Gastroesophageal sphincter (tissue), 4 donors: Measurements from ENCODE around the gene KIF5A. TPM values are rescaled to one million over a fixed set of nuclear protein-coding genes. Genes with fewer than 3 reads are reported as not detected.
"Not testable (repeated sequence)": the region's sequence is repeated elsewhere in the genome, so short reads cannot be mapped to it uniquely, and the experiment has no call there.

ENCODE experiments used
- ATAC-seq: fragments of 150-250 bp; one replicate; pipeline ENCODE4 v1.9.1; 2016; ENCODE audit warnings: mild to moderate bottlenecking, moderate library complexity
- H3K27ac ChIP-seq, 4 donors: fragments of 200-600 bp; sonication (generic) in 3 of 4; 1 replicate in 3 of 4; 2 replicates in 1 of 4; pipeline ENCODE4 v1.5.1; 2016 to 2019
- H3K27me3 ChIP-seq: fragments of 200-600 bp; sonication (generic); one replicate; pipeline ENCODE4 v1.5.1; 2019
- H3K36me3 ChIP-seq, 2 donors: fragments of 200-600 bp; sonication (generic); one replicate each; pipeline ENCODE4 v1.5.1; 2019; ENCODE audit warnings: control low read depth in 1 of 2
- H3K4me1 ChIP-seq, 3 donors: fragments of 200-600 bp; sonication (generic); 1 replicate in 2 of 3; 2 replicates in 1 of 3; pipeline ENCODE4 v1.5.1; 2016 to 2019; ENCODE audit warnings: control low read depth in 2 of 3
- H3K4me3 ChIP-seq, 2 donors: fragments of 200-600 bp; sonication (generic); one replicate each; pipeline ENCODE4 v1.5.1; 2019; ENCODE audit warnings: mild to moderate bottlenecking in 1 of 2, moderate library complexity in 1 of 2
- H3K9me3 ChIP-seq, 3 donors: fragments of 200-600 bp; sonication (generic); one replicate each; pipeline ENCODE4 v1.5.1; 2017 to 2019; ENCODE audit warnings: control low read depth in 2 of 3
- EP300 ChIP-seq: sonication (generic); formaldehyde crosslinking; IDR thresholded peaks from one replicate; pipeline ENCODE4 v1.6.1; 2017; ENCODE audit warnings: antibody characterized with exemption, mild to moderate bottlenecking
- POLR2A ChIP-seq, 2 donors: fragments of 450-650 bp; IDR thresholded peaks; one replicate each; pipeline ENCODE4 v1.6.1; 2017; ENCODE audit warnings: antibody characterized with exemption in 2 of 2, mild to moderate bottlenecking in 2 of 2, moderate library complexity in 1 of 2
- POLR2AphosphoS5 ChIP-seq: sonication (generic); formaldehyde crosslinking; IDR thresholded peaks from one replicate; pipeline ENCODE4 v1.6.1; 2017; ENCODE audit warnings: antibody characterized with exemption
- WGBS, 2 donors: methylation state at CpG; one replicate each; pipeline ENCODE4 v1.1.5; 2018; ENCODE audit warnings: low coverage in 1 of 2; 5-methylcytosine and 5-hydroxymethylcytosine counted together
- total RNA-seq, 4 donors: library from RNA; depleted of rRNA; stranded (reverse); fragments of >200 nt; gene quantifications; one replicate each; pipeline ENCODE4 v1.1.0, GENCODE V29; 2016
- TF ChIP-seq, protein P1 (sequence below), 4 experiments: fragments of 200-600 bp in 2 of 4; fragments of 450-650 bp in 2 of 4; sonication (generic) in 1 of 4; IDR thresholded peaks; one replicate each; pipeline ENCODE4 v1.5.1; 2017 to 2019; ENCODE audit warnings: antibody characterized with exemption in 4 of 4, mild to moderate bottlenecking in 2 of 4, moderate library complexity in 2 of 4

The KIF5A gene
- total RNA-seq, 4 donors from 2014 or later = 0.89 to 4.7 (median 1.6) TPM

DNA sequence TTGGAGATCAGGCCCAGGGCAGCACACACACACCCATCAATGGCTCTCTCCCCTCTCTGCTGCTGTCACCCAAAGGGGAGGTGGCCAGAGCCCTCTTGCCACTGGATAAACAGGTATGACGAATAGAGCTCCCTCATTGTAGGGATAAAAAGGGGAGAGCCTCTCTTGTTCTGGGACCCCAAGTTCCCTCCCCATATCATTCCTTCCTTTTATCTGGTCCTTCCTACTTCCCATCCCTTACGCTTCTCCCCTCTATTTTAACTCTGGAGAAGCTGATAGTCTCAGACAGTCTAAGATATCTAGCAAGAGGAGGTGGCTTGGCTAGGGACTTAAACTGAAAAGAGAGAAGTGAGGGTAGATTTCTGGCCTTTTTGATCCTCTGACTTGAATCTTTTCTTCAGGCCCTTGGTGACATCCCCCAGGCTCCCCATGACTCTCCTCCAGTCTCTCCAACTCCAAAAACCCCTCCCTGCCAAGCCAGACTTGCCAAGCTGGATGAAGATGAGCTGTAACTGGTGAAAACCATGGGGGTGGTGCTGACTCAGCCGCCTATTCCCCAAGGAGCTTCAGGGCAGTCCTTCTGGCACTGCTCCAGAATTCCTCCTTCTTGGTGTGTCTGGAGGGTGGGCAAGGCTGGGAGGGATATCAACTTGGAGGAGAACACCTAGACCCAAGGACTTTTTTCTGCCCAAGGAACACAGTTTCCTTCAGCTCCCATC lies 66.7 kb downstream of the KIF5A start:
- H3K9me3 ChIP-seq = no peaks in the 10 kb centered on the region
- peaks cover 22% of the 10 kb centered on the region for H3K27me3 ChIP-seq
- peak overlapping the region in 2 of 4 donors; percentile 14 to 31 for H3K27ac ChIP-seq
- 61 to 63% methylated on average over 3 of the region's 3 CpGs for WGBS, 2 donors
- no peak overlapping the region for H3K4me3 ChIP-seq
- ATAC-seq = no peak
- peaks cover 0 to 73% (median 21%) of the 10 kb centered on the region in 3 donors for H3K4me1 ChIP-seq
- peaks cover 0 to 50% of the 10 kb centered on the region in 2 donors for H3K36me3 ChIP-seq
- TF ChIP-seq POLR2AphosphoS5 = no peak
- TF ChIP-seq, protein P1, sequence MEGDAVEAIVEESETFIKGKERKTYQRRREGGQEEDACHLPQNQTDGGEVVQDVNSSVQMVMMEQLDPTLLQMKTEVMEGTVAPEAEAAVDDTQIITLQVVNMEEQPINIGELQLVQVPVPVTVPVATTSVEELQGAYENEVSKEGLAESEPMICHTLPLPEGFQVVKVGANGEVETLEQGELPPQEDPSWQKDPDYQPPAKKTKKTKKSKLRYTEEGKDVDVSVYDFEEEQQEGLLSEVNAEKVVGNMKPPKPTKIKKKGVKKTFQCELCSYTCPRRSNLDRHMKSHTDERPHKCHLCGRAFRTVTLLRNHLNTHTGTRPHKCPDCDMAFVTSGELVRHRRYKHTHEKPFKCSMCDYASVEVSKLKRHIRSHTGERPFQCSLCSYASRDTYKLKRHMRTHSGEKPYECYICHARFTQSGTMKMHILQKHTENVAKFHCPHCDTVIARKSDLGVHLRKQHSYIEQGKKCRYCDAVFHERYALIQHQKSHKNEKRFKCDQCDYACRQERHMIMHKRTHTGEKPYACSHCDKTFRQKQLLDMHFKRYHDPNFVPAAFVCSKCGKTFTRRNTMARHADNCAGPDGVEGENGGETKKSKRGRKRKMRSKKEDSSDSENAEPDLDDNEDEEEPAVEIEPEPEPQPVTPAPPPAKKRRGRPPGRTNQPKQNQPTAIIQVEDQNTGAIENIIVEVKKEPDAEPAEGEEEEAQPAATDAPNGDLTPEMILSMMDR (IDR thresholded peaks at IDR 0.05) = no peak
- TF ChIP-seq POLR2A (IDR thresholded peaks at IDR 0.05) = no peak
- TF ChIP-seq EP300 = no peak

DNA sequence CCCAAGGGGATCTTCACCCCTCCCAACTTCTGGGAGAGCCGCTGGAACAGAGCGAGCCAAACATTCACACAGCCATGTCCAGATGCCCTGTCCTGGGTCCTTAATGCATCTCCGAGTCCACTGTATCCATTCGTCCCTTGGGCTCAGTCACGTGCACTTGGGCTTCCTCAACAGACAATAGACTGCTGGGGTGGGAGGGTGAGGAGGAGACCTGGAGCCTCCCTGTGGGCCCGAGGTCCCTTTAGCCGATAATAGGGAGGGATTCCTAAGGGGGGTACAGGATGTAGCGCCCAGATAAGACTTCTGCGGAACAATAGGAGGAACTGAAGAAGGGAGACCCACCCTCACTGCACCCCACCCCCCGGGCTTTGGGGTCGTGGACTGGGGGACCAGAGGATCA lies 68.1 kb downstream of the KIF5A start:
- Histone ChIP-seq H3K27ac (no peak overlapping the region), H3K27me3 (peaks cover 27% of the 10 kb centered on the region), H3K4me3 (no peak overlapping the region), H3K4me1 (peaks cover 0 to 64% (median 22%) of the 10 kb centered on the region in 3 donors), H3K9me3 (no peaks in the 10 kb centered on the region), H3K36me3 (peaks cover 0 to 50% of the 10 kb centered on the region in 2 donors)
- no peak for TF ChIP-seq POLR2A (IDR thresholded peaks at IDR 0.05)
- TF ChIP-seq, protein P1 (IDR thresholded peaks at IDR 0.05) = no peak
- TF ChIP-seq EP300 = no peak
- no peak for TF ChIP-seq POLR2AphosphoS5
- ATAC-seq = no peak
- 39 to 71% methylated on average over 1 to 6 of the region's 11 CpGs for WGBS, 2 donors

DNA sequence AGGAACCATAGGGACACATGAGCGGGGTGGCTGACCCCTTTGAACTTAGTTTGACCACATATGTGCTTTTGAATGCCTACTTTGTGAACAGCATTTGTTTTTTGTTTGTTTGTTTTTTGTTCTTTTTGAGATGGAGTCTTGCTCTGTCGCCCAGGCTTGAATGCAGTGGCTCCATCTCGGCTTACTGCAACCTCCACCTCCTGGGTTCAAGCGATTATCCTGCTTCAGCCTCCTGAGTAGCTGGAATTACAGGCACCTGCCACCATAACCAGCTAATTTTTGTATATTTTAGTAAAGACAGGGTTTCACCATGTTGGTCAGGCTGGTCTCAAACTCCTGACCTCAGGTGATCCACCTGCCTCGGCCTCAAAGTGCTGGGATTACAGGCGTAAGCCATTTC lies 68.6 kb downstream of the KIF5A start:
- ATAC-seq, H3K27ac ChIP-seq, H3K4me3 ChIP-seq, H3K9me3 ChIP-seq: not testable (repeated sequence)
- Histone ChIP-seq H3K36me3 (peaks cover 0 to 45% of the 10 kb centered on the region in 2 donors), H3K27me3 (peaks cover 29% of the 10 kb centered on the region), H3K4me1 (peaks cover 0 to 60% (median 19%) of the 10 kb centered on the region in 3 donors)
- WGBS, 2 donors = 92 to 100% methylated on average over 3 to 6 of the region's 6 CpGs

DNA sequence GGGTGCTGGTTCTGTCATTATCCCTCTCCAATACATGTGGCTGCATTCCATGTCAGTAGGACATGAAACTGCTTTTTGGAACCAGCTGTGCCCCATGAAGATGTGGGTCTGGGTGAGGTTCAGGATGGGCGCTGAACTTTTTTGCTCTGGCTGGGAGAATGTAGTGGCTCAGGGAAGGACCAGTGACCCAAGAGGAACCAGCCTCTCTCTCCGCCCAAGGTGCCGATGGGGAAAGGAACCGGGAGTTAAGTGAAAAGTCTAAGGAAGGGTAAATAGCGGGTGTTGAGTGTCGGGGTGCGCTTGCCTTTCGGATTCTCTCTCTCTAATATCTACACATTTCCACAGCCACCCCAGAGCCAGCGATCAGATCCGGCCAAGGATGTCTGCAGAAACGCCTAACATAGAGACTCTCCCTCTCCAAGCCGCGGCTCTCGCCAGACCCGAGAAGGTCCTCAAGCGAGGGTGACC lies 69.2 kb downstream of the KIF5A start:
- H3K4me3 ChIP-seq = no peak overlapping the region
- H3K27ac ChIP-seq = no peak overlapping the region

DNA sequence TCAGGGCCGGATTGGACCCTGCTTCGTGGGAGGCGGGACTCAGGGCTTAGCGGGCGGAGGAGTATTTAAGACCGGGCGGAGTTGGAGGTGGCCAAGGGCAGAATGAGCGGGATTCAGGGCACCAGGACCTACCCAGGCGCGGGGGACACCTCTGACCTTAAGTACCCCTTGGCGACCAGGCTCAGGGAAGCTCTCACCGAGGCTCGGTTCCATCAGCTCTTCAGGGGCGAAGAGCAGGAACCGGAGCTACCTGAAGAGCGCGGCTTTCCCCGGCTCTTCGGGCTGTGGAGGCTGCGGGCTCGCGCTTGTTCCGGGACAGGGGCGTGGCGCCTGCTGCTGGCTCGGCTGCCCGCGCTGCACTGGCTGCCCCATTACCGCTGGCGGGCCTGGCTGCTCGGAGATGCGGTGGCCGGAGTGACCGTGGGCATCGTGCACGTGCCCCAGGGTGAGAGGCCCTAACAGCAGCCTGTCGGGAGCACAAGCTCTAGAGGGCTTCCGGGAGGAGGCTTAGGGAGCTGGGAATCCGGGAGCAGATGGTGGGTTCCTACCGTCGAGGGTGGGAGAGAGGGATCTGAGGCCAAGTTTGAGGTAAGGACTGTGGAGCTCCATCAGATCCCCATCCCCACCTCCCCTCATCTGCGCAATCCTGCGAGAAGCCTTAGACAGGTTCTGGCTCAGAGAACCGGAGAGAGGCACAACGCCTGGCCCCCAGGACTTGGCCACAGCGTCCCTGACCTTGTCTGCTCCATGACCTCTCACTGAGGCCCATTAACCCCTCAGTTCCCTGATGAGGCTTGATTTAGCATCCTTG lies 69.8 kb downstream of the KIF5A start:
- TF ChIP-seq, protein P1 (IDR thresholded peaks at IDR 0.05) = no peak
- TF ChIP-seq POLR2AphosphoS5 (no peak), EP300 (no peak), POLR2A (IDR thresholded peaks at IDR 0.05) (no peak)
- Histone ChIP-seq H3K36me3 (peaks cover 0 to 43% of the 10 kb centered on the region in 2 donors), H3K9me3 (no peaks in the 10 kb centered on the region), H3K4me1 (peaks cover 0 to 47% (median 12%) of the 10 kb centered on the region in 3 donors), H3K4me3 (no peak overlapping the region), H3K27me3 (peaks cover 34% of the 10 kb centered on the region), H3K27ac (no peak overlapping the region)
- no peak for ATAC-seq
- 0% methylated on average over 1 of the region's 46 CpGs; no CpG with 5 or more reads in 1 of the 2 donors for WGBS, 2 donors

More for the DNA sequence above, 69.2 kb downstream of the KIF5A start:
- H3K36me3 ChIP-seq = peaks cover 0 to 46% of the 10 kb centered on the region in 2 donors
- WGBS, 2 donors = 69% methylated on average over 9 of the region's 16 CpGs; no CpG with 5 or more reads in 1 of the 2 donors
- peaks cover 34% of the 10 kb centered on the region for H3K27me3 ChIP-seq
- peaks cover 0 to 54% (median 13%) of the 10 kb centered on the region in 3 donors for H3K4me1 ChIP-seq
- ATAC-seq = no peak
- TF ChIP-seq POLR2AphosphoS5 (no peak), POLR2A (IDR thresholded peaks at IDR 0.05) (no peak), EP300 (no peak)
- TF ChIP-seq, protein P1 (IDR thresholded peaks at IDR 0.05) = no peak
- H3K9me3 ChIP-seq = no peaks in the 10 kb centered on the region
